K562 (cell line): ENCODE data around the gene WDCP. TPM values are rescaled to one million over a fixed set of nuclear protein-coding genes. Genes with fewer than 3 reads are reported as not detected.

ENCODE experiments used
- CBFB ChIP-seq: sonication (generic); formaldehyde crosslinking; IDR thresholded peaks from 2 replicates; pipeline ENCODE4 v1.4.0; 2020; ENCODE audit warnings: mild to moderate bottlenecking, missing genetic modification reagents
- CCNT2 ChIP-seq: IDR thresholded peaks from 2 replicates; pipeline ENCODE4 v1.6.1; 2011; ENCODE audit warnings: borderline replicate concordance, low read depth, mild to moderate bottlenecking, moderate library complexity, mixed read lengths, low read length; ENCODE audit not compliant: insufficient read length; ENCODE audit errors: extremely low read depth
- CSDE1 ChIP-seq, 2 experiments: fragments of 450-650 bp; IDR thresholded peaks; 2 replicates each; pipeline ENCODE4 v1.6.1; 2016; ENCODE audit warnings: mild to moderate bottlenecking in 1 of 2
- FOXK2 ChIP-seq, 2 experiments: fragments of 450-650 bp; IDR thresholded peaks in 1 of 2; conservative IDR thresholded peaks in 1 of 2; 2 replicates each; pipeline ENCODE4 v1.6.1; 2016; ENCODE audit warnings: low read depth in 2 of 2, mild to moderate bottlenecking in 1 of 2
- LARP7 ChIP-seq: fragments of 450-650 bp; IDR thresholded peaks from 2 replicates; pipeline ENCODE4 v1.6.1; 2016
- MLX ChIP-seq, 2 experiments: fragments of 450-650 bp in 1 of 2; sonication (generic) in 1 of 2; formaldehyde crosslinking; conservative IDR thresholded peaks; 2 replicates each; pipeline versions ENCODE4 v1.4.0 to v1.8.1; 2020 to 2022; ENCODE audit warnings: mild to moderate bottlenecking in 1 of 2, missing genetic modification reagents in 1 of 2
- MTA1 ChIP-seq: fragments of 450-650 bp; IDR thresholded peaks from 2 replicates; pipeline ENCODE4 v1.6.1; 2017; ENCODE audit warnings: borderline replicate concordance
- MYC ChIP-seq, 2 experiments: fragments of 250-450 bp in 1 of 2; sonication (Bioruptor Pico) in 1 of 2; IDR thresholded peaks; 2 replicates each; pipeline versions ENCODE4 v1.5.1 to v1.6.1; 2012 to 2021; ENCODE audit warnings: low read depth in 2 of 2, borderline replicate concordance in 1 of 2, improper control_type of control experiment in 1 of 2, low read length in 1 of 2, mild to moderate bottlenecking in 1 of 2, moderate library complexity in 1 of 2
- NCOR1 ChIP-seq: fragments of 450-650 bp; IDR thresholded peaks from 2 replicates; pipeline ENCODE4 v1.6.1; 2016; ENCODE audit warnings: mild to moderate bottlenecking, moderate library complexity
- PHB ChIP-seq: fragments of 250-450 bp; sonication (Bioruptor Pico); IDR thresholded peaks from 2 replicates; pipeline ENCODE4 v1.5.0; 2021
- RBFOX2 ChIP-seq: fragments of 200-400 bp; formaldehyde crosslinking; IDR thresholded peaks from 2 replicates; pipeline ENCODE4 v1.6.1; 2017; ENCODE audit warnings: low read depth, mild to moderate bottlenecking, low read length, moderate library complexity
- SNIP1 ChIP-seq: fragments of 450-650 bp; IDR thresholded peaks from 2 replicates; pipeline ENCODE4 v1.7.1; 2017; ENCODE audit warnings: low read depth, mild to moderate bottlenecking
- STAT5B ChIP-seq: fragments of 250-450 bp; sonication (Bioruptor Pico); IDR thresholded peaks from 2 replicates; pipeline ENCODE4 v1.8.0; 2021; ENCODE audit warnings: mild to moderate bottlenecking, inconsistent platforms
- TAL1 ChIP-seq: fragments of 450-650 bp; IDR thresholded peaks from 2 replicates; pipeline ENCODE4 v1.6.1; 2016; ENCODE audit warnings: mild to moderate bottlenecking
- TCF7L2 ChIP-seq: fragments of 150-350 bp; IDR thresholded peaks from 2 replicates; pipeline ENCODE4 v1.6.1; 2016; ENCODE audit warnings: low read depth, mild to moderate bottlenecking, low read length, moderate library complexity
- UBTF ChIP-seq, 2 experiments: IDR thresholded peaks; 2 replicates each; pipeline ENCODE4 v1.6.1; 2012; ENCODE audit warnings: improper control_type of control experiment in 2 of 2, low read depth in 2 of 2, low read length in 2 of 2, borderline replicate concordance in 1 of 2
- ZBTB26 ChIP-seq: fragments of 450-650 bp; formaldehyde crosslinking; IDR thresholded peaks from 2 replicates; pipeline ENCODE4 v1.4.0; 2022; ENCODE audit warnings: missing genetic modification characterization
- ZNF212 ChIP-seq: fragments of 450-650 bp; formaldehyde crosslinking; IDR thresholded peaks from 2 replicates; pipeline ENCODE4 v1.4.0; 2020; ENCODE audit warnings: mild to moderate bottlenecking
- ZNF398 ChIP-seq: fragments of 250-450 bp; sonication (Bioruptor Pico); IDR thresholded peaks from 2 replicates; pipeline ENCODE4 v1.8.0; 2021; ENCODE audit warnings: moderate library complexity, mild to moderate bottlenecking, inconsistent platforms
- ZNF778 ChIP-seq: fragments of 450-650 bp; formaldehyde crosslinking; IDR thresholded peaks from 2 replicates; pipeline ENCODE4 v1.4.0; 2020; ENCODE audit warnings: mild to moderate bottlenecking, moderate library complexity
- polyA plus RNA-seq, 8 experiments: library from polyadenylated mRNA; depleted of rRNA in 4 of 8; stranded (reverse) in 5 of 8; unstranded in 3 of 8; fragments of >200 nt; fragmentation: Nextera tagmentation in 2 of 8; fragmentation: Illumina TruSeq in 1 of 8; extraction: Ambion mirVana in 2 of 8; extraction: Trizol in 1 of 8; gene quantifications; 2 replicates each; pipeline versions ENCODE4 v1.2.1 to v1.2.3, GENCODE V29; 2011 to 2014; ENCODE audit warnings: inconsistent platforms in 1 of 8, missing spikeins in 1 of 8
- total RNA-seq, 7 experiments: library from RNA; depleted of rRNA in 6 of 7; stranded (reverse); fragments of >200 nt in 6 of 7; fragmentation: Illumina TruSeq in 2 of 7; extraction: Trizol in 2 of 7; gene quantifications; 2 replicates each; pipeline versions ENCODE4 v1.2.1 to v1.2.3, GENCODE V29; 2011 to 2021; ENCODE audit warnings: low replicate concordance in 1 of 7

The WDCP gene
- total and polyA plus RNA-seq, 9 of the 15 experiments (the other 6 are each of a cell fraction or from before 2014, with no cell fraction given), result 10.1 to 41.4 (median 21.8) TPM

- TF ChIP-seq ZBTB26 (CRISPR knock-in tag) (no peak), TAL1 (no peak), PHB (no peak), NCOR1 (no peak; the same call in 1 of the 2 replicates), UBTF (IDR thresholded peaks at IDR 0.05; ENCODE audit: borderline replicate concordance in 1 of 2, low read depth in 2 of 2, low read length in 2 of 2) (peak in 1 of 2 experiments; percentile 88; a peak in 2 of 4 replicates), ZNF398 (CRISPR knock-in tag) (no peak), MTA1 (peak; percentile 49; the same call in 1 of the 2 replicates), TCF7L2 (no peak), MLX (CRISPR knock-in tag; conservative IDR thresholded peaks at IDR 0.05) (0 out of 4 replicates have a peak, but pooled peaks of 1 of the 2 experiments have one; percentile 41), LARP7 (no peak), ZNF778 (CRISPR knock-in tag) (no peak), FOXK2 (conservative IDR thresholded peaks at IDR 0.05 in 1 of 2, IDR thresholded peaks at IDR 0.05 in 1 of 2; ENCODE audit: low read depth in 2 of 2) (peak in 1 of 2 experiments; percentile 56; a peak in 1 of 4 replicates), RBFOX2 (peak; percentile 94), STAT5B (no peak), CCNT2 (peak; percentile 57), CBFB (CRISPR knock-in tag) (no peak), CSDE1 (IDR thresholded peaks at IDR 0.05) (no peak), SNIP1 (peak; percentile 72; the same call in 1 of the 2 replicates), ZNF212 (CRISPR knock-in tag) (no peak), MYC (IDR thresholded peaks at IDR 0.05; ENCODE audit: low read depth, low read length) (peak; percentile 66), MYC (CRISPR knock-in tag; IDR thresholded peaks at IDR 0.05; ENCODE audit: borderline replicate concordance, low read depth) (no peak; the same call in 1 of the 2 replicates)
Measured at GRCh38 chr2:24084386-24085199, 37.4 kb upstream of the WDCP start, which contains the start of gene TP53I3 (continued).
